Activated naive CD4-positive, alpha-beta T cell treated with anti-CD3 and anti-CD28 coated beads, Interleukin-2, amount 50 U/mL, for 16 hours (primary cell): Measurements from ENCODE around the gene CXXC1.
"Not testable (repeated sequence)": the region's sequence is repeated elsewhere in the genome, so short reads cannot be mapped to it uniquely, and the experiment has no call there.

ENCODE experiments used
- DNase-seq: peaks from one replicate; pipeline ENCODE4 v3.0.0-alpha.2; 2020

CXXC1 gene

GRCh38 chr18:50274044-50274442 lies 13.4 kb downstream of the CXXC1 start:
- DNase-seq: no peak

DNA sequence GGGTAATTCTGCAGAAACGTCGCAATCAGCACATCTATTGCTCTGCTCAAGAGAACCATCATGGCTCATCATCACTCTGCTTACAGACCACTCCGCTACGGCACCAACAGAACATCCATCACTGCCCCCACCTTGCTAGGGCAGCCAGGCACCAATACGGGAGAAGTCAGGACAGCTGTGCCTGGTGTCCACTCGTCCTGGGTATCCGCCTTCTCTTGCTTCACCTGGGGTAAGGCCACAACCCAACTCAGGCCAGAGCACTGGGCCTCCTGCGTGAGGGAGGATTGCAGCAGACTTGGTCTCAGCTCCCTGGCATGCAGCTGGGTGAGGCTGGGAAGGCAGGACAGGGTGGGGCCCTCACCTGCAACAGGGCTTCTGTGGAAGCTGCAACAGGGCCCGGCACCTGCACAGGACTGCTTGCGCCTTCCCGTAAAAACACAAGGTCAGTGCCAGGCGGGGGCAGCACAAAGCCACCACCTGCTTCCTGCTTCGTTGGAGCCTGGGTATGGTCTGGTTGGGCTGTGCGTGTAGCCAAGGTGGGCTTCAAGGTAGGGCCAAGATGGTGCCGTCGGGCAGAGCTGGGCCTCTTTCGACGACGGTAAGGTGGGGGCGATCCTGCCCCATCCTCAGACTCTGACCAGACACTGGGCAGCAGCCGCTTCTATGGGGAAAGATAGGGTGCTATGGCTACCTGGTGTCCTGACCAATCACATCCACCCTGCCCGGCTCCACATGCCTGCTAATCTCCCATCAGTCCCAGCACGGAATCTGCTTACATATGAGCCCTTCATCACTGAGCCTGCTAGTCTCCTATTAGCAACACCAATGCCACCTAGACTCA lies 14.1 kb downstream of the CXXC1 start:
- DNase-seq: no peak

DNA sequence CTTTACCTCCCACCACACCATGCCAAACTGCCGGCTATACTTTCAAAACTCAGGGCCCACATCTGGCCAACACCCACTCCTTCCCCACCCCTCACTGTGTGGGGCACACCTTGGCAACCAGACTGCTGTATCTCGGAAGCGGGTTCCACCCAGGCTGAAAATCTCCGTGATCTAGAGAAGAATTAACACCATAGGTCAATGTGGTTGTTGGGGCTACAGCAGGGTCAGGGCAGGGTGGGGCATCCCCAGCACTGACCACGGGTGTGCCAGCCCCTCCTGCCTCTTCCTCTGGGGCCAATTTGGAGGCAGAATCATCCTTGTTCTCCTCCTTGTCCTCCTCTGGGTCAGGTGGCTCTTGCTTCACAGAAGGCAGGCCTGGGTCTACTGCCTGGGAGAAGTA lies 14.9 kb downstream of the CXXC1 start:
- DNase-seq: no peak

DNA sequence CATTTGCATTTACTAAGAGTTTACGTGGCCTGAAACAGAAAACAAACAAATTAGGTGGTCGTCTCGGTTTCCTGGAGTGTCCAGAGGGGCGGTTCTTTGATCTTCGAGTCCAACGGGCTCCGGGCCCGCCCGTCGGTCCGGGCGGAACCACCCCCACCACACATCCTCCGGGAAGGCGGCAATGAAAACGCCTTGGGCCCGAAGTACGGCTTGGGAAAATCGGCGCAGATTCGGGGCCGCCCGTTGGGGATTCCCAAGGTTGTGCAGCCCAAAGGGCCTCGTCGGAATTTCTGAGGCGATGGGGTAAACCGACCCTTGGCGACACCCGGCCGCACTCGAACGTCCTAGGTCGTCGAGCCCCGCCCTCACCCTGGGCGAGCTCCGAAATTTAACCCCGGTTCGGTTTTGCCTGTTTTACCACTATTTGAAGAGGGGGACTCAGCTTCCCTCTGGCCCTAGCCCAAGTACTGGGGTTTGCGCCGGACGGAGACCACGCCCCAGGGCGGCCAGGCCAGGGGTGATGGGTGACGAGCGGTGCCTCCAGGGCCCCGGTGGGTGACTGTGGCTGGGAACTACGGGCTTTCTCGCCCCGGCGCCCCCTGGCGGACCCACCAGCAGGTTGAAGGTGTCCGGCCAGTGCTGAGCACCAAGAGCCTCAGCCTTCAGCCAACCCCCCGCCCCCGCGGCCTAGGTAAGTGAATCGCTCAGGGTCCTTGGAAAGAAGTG lies 19.3 kb downstream of the CXXC1 start:
- peak; percentile 78 for DNase-seq

GRCh38 chr18:50266248-50266704 lies 21.2 kb downstream of the CXXC1 start, which contains the start of gene CFAP53:
Gene CFAP53, minus strand, starts transcription at chr18:50266495. Its CDS starts 91 bp downstream, at chr18:50266404.
- DNase-seq: peak; percentile 81

DNA sequence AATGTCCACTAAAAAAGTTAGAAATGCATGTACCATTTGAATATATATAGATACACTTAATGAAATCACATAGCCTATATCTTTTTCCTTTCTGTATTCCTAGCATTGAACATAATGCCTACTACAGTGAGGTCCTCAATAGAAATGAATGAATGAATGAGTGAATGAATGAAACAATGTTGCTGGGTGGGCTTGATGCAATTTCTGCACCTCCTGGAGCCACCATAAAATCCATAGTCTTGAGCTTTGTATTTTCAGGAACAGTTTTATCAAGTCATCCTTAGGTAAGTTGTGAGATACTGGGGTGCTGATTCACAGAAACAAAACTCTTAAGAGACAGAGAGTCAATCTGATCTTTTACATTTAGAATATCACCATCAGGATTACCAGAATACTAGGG lies 24.5 kb downstream of the CXXC1 start:
- no peak for DNase-seq

GRCh38 chr18:50250935-50251334 lies 36.6 kb downstream of the CXXC1 start:
- DNase-seq: no peak

GRCh38 chr18:50249576-50249975 lies 37.9 kb downstream of the CXXC1 start:
- no peak for DNase-seq

- DNase-seq: no peak
Measured at GRCh38 chr18:50247561-50247960, 39.9 kb downstream of the CXXC1 start.

DNA sequence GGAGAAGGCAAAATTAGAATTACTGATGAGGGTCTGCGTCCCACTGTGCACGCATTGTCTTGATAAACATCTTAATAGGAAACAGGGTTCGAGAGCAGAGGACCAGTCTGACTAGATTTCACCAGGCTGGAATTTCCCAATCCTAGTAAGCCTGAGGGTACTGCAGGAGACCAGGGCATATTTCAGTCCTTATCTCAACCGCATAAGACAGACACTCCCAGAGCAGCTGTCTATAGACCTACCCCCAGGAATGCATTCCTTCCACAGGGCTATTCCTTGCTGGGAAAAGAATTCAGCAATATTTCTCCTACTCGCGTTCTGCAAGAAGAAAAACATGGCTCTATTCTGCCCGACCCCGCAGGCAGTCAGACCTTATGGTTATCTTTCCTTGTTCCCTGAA lies 45.7 kb downstream of the CXXC1 start:
- DNase-seq: not testable (repeated sequence)

GRCh38 chr18:50240080-50240563 lies 47.4 kb downstream of the CXXC1 start:
- DNase-seq: no peak

GRCh38 chr18:50232419-50232818 lies 55.1 kb downstream of the CXXC1 start:
- DNase-seq: no peak
